OCI-LY1 (cell line): ENCODE results near the gene CMTM8.

Experiments used
- H2AFZ ChIP-seq: fragments of 200-600 bp; sonication (generic), shearing (Covaris generic); 2 replicates; pipeline ENCODE4 v1.6.0; 2014; ENCODE audit warnings: antibody characterized with exemption, mild to moderate bottlenecking, low read length
- H3F3A ChIP-seq: fragments of 200-600 bp; sonication (generic), shearing (Covaris generic); 2 replicates; pipeline ENCODE4 v1.6.0; 2014; ENCODE audit warnings: mild to moderate bottlenecking, antibody characterized with exemption, low read length, moderate library complexity; ENCODE audit not compliant: insufficient read depth
- H3K27ac ChIP-seq: fragments of 200-600 bp; sonication (generic); 2 replicates; pipeline ENCODE4 v1.5.1; 2014; ENCODE audit warnings: low read length, mixed run types, mild to moderate bottlenecking, low read depth; ENCODE audit not compliant: poor library complexity, severe bottlenecking
- H3K27me3 ChIP-seq: fragments of 200-600 bp; sonication (generic); 2 replicates; pipeline ENCODE4 v1.6.0; 2014; ENCODE audit warnings: antibody characterized with exemption, mild to moderate bottlenecking, low read length, moderate library complexity; ENCODE audit not compliant: insufficient read depth
- H3K36me3 ChIP-seq: fragments of 200-600 bp; sonication (generic); 2 replicates; pipeline ENCODE4 v1.6.1; 2014; ENCODE audit warnings: mild to moderate bottlenecking, antibody characterized with exemption, low read length, moderate library complexity, mixed read lengths; ENCODE audit not compliant: insufficient read depth
- H3K4me1 ChIP-seq: fragments of 200-600 bp; sonication (generic); 2 replicates; pipeline ENCODE4 v1.5.1; 2014; ENCODE audit warnings: mild to moderate bottlenecking, low read length, moderate library complexity; ENCODE audit not compliant: insufficient read depth, severe bottlenecking
- H3K4me2 ChIP-seq: fragments of 200-600 bp; sonication (generic), shearing (Covaris generic); 2 replicates; pipeline ENCODE4 v1.6.1; 2014; ENCODE audit warnings: low read length
- H3K4me3 ChIP-seq: fragments of 200-600 bp; sonication (generic); 2 replicates; pipeline ENCODE4 v1.5.1; 2014; ENCODE audit warnings: low read length, low read depth, mild to moderate bottlenecking, mixed read lengths; ENCODE audit not compliant: poor library complexity, severe bottlenecking
- H3K79me2 ChIP-seq: fragments of 200-600 bp; shearing (Covaris generic); 2 replicates; pipeline ENCODE4 v1.6.1; 2016; ENCODE audit warnings: mixed run types, low read length, mixed read lengths; ENCODE audit not compliant: insufficient read depth
- H3K9ac ChIP-seq: fragments of 200-600 bp; sonication (generic), shearing (Covaris generic); 2 replicates; pipeline ENCODE4 v1.6.1; 2014; ENCODE audit warnings: mild to moderate bottlenecking, low read length, mixed read lengths
- H3K9me2 ChIP-seq: fragments of 200-600 bp; sonication (generic), shearing (Covaris generic); 2 replicates; pipeline ENCODE4 v1.6.1; 2014; ENCODE audit warnings: low read depth, mild to moderate bottlenecking, low read length, mixed read lengths
- H3K9me3 ChIP-seq: fragments of 200-600 bp; shearing (Covaris generic); 2 replicates; pipeline ENCODE4 v1.6.1; 2014; ENCODE audit warnings: low read length, mixed read lengths
- H4K20me1 ChIP-seq: fragments of 200-600 bp; sonication (generic), shearing (Covaris generic); 2 replicates; pipeline ENCODE4 v1.6.0; 2016; ENCODE audit warnings: mild to moderate bottlenecking, low read length; ENCODE audit not compliant: insufficient read depth
- CTCF ChIP-seq: fragments of 200-600 bp; sonication (generic), shearing (Covaris generic); IDR thresholded peaks from 2 replicates; pipeline ENCODE4 v1.5.1; 2017; ENCODE audit warnings: mild to moderate bottlenecking, antibody characterized with exemption, low read length, moderate library complexity, mixed read lengths
- EZH2 ChIP-seq: fragments of 200-600 bp; sonication (generic), shearing (Covaris generic); IDR thresholded peaks from 2 replicates; pipeline ENCODE4 v1.8.0; 2017; ENCODE audit warnings: borderline replicate concordance, mixed run types, mild to moderate bottlenecking, antibody characterized with exemption, low read length, moderate library complexity, mixed read lengths

Gene CMTM8

DNA sequence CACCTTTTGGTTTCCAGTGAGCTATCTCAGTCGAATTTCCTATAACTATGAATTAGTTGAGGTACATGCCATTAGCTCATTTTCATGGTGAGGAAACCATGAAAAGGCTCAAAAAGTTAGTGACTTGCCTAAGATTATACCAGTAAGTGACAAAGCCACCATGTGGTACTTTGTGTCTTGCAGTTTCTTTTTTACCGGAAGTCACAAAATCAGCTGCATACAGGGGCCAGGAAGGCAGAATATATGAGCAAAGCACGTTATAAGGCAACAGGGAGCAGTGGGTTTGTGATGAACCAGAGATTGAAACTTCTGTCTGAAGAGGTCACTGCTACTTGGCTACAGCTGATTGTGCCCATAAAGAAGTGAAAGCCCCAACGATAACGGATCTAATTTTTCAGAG is 50.3 kb downstream of the CMTM8 start:
- no peaks in the 10 kb centered on the region for H3K9me3 ChIP-seq
- no peaks in the 10 kb centered on the region for H4K20me1 ChIP-seq
- no peak for TF ChIP-seq CTCF
- no peak for TF ChIP-seq EZH2
- H2AFZ ChIP-seq, result no peak overlapping the region
- H3K4me1 ChIP-seq, result peaks cover 54% of the 10 kb centered on the region
- no peaks in the 10 kb centered on the region for H3K79me2 ChIP-seq
- H3K4me2 ChIP-seq, result peak overlapping the region; percentile 18; the same call in 1 of the 2 replicates
- H3K4me3 ChIP-seq, result no peak overlapping the region
- H3K9ac ChIP-seq, result no peak overlapping the region; the same call in 1 of the 2 replicates
- no peaks in the 10 kb centered on the region for H3K27me3 ChIP-seq
- H3K36me3 ChIP-seq, result no peaks in the 10 kb centered on the region
- peak overlapping the region; percentile 8 for H3K27ac ChIP-seq
- H3F3A ChIP-seq, result 0 out of 2 replicates have a peak, but pooled peaks cover 3% of the 10 kb centered on the region
- no peaks in the 10 kb centered on the region for H3K9me2 ChIP-seq

DNA sequence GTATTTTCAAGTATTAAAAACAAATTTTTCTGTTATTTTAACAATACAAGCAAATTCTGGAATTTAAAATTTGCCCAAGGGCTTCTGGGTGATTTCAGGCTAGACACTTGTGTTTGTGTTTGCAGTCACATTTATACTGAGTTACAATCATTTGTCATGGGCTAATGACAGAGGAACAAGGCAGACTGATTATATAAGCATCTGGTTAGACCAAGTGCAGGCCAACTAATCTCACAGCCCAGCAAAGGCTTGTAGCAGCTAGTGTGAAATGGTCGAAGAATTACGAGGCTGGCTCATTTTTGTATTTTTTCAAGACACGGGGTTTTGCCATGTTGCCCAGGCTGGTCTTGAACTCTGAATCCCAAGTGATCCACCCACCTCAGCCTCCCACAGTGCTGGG is 52.1 kb downstream of the CMTM8 start:
- Histone ChIP-seq H2AFZ (no peak overlapping the region), H3K9me3 (no peaks in the 10 kb centered on the region), H3K9ac (no peak overlapping the region), H4K20me1 (no peaks in the 10 kb centered on the region), H3F3A (0 out of 2 replicates have a peak, but pooled peaks cover 3% of the 10 kb centered on the region), H3K79me2 (no peaks in the 10 kb centered on the region), H3K4me3 (no peak overlapping the region), H3K9me2 (no peaks in the 10 kb centered on the region), H3K27me3 (no peaks in the 10 kb centered on the region), H3K4me1 (peaks cover 38% of the 10 kb centered on the region), H3K36me3 (no peaks in the 10 kb centered on the region), H3K4me2 (no peak overlapping the region), H3K27ac (no peak overlapping the region)
- TF ChIP-seq EZH2, result no peak
- TF ChIP-seq CTCF, result no peak

- Histone ChIP-seq H3F3A (no peaks in the 10 kb centered on the region), H3K27ac (no peak overlapping the region), H3K9me3 (no peaks in the 10 kb centered on the region), H3K27me3 (no peaks in the 10 kb centered on the region), H3K36me3 (no peaks in the 10 kb centered on the region), H3K4me2 (no peak overlapping the region), H3K9me2 (no peaks in the 10 kb centered on the region), H3K79me2 (no peaks in the 10 kb centered on the region), H3K4me3 (no peak overlapping the region), H2AFZ (no peak overlapping the region), H4K20me1 (no peaks in the 10 kb centered on the region), H3K4me1 (peaks cover 22% of the 10 kb centered on the region), H3K9ac (no peak overlapping the region)
- TF ChIP-seq EZH2, result no peak
- TF ChIP-seq CTCF, result no peak
These were observed 53.8 kb downstream of the CMTM8 start for GRCh38 chr3:32292085-32292796.
